ENCODE results near the gene TNIP2.
A peak's percentile ranks its signal among the peaks of the same experiment; 100 is the strongest.

Gene TNIP2

GRCh38 chr4:2796849-2797544 lies 40.9 kb upstream of the TNIP2 start:
- no peaks in the 10 kb centered on the region for H3K9me3 ChIP-seq (ENCODE audit: insufficient read depth, low read length)
- H3K27me3 ChIP-seq (ENCODE audit: insufficient read depth, insufficient read length) = peaks cover 24% of the 10 kb centered on the region
- no peaks in the 10 kb centered on the region for H3K36me3 ChIP-seq (ENCODE audit: insufficient read depth, insufficient read length, low read length)
- H3K9ac ChIP-seq (ENCODE audit: insufficient read length, low read depth) = peak overlapping the region; percentile 17
- TF ChIP-seq YY1 (IDR thresholded peaks at IDR 0.05; ENCODE audit: insufficient read depth, insufficient read length) (no peak), SUZ12 (IDR thresholded peaks at IDR 0.05; ENCODE audit: extremely low read depth, insufficient read depth, insufficient read length) (no peak), ZNF274 (IDR thresholded peaks at IDR 0.05; ENCODE audit: low read depth, low read length) (no peak)
- no peak overlapping the region for H3K4me3 ChIP-seq (ENCODE audit: insufficient read length, low read depth)
- H3K4me1 ChIP-seq (ENCODE audit: insufficient read depth, insufficient read length) = peaks cover 51% of the 10 kb centered on the region
- no peak for DNase-seq (ENCODE audit: low read depth, low spot score)

- H3K36me3 ChIP-seq (ENCODE audit: insufficient read depth, insufficient read length, low read length) = no peaks in the 10 kb centered on the region
- H3K4me3 ChIP-seq (ENCODE audit: insufficient read length, low read depth) = no peak overlapping the region
- H3K27me3 ChIP-seq (ENCODE audit: insufficient read depth, insufficient read length) = peaks cover 24% of the 10 kb centered on the region
- peak overlapping the region; percentile 17 for H3K9ac ChIP-seq (ENCODE audit: insufficient read length, low read depth)
- no peaks in the 10 kb centered on the region for H3K9me3 ChIP-seq (ENCODE audit: insufficient read depth, low read length)
- TF ChIP-seq YY1 (IDR thresholded peaks at IDR 0.05; ENCODE audit: insufficient read depth, insufficient read length) (no peak), ZNF274 (IDR thresholded peaks at IDR 0.05; ENCODE audit: low read depth, low read length) (no peak), SUZ12 (IDR thresholded peaks at IDR 0.05; ENCODE audit: extremely low read depth, insufficient read depth, insufficient read length) (no peak)
- DNase-seq (ENCODE audit: low read depth, low spot score) = no peak
- H3K4me1 ChIP-seq (ENCODE audit: insufficient read depth, insufficient read length) = peaks cover 52% of the 10 kb centered on the region
These were observed 40.0 kb upstream of the TNIP2 start for GRCh38 chr4:2795893-2796848.

GRCh38 chr4:2795300-2795892 lies 39.3 kb upstream of the TNIP2 start:
- H3K9me3 ChIP-seq (ENCODE audit: insufficient read depth, low read length) = no peaks in the 10 kb centered on the region
- peaks cover 44% of the 10 kb centered on the region for H3K4me1 ChIP-seq (ENCODE audit: insufficient read depth, insufficient read length)
- H3K27me3 ChIP-seq (ENCODE audit: insufficient read depth, insufficient read length) = peaks cover 24% of the 10 kb centered on the region
- TF ChIP-seq YY1 (IDR thresholded peaks at IDR 0.05; ENCODE audit: insufficient read depth, insufficient read length) (no peak), SUZ12 (IDR thresholded peaks at IDR 0.05; ENCODE audit: extremely low read depth, insufficient read depth, insufficient read length) (no peak)
- no peak overlapping the region for H3K9ac ChIP-seq (ENCODE audit: insufficient read length, low read depth)
- H3K36me3 ChIP-seq (ENCODE audit: insufficient read depth, insufficient read length, low read length) = no peaks in the 10 kb centered on the region
- H3K4me3 ChIP-seq (ENCODE audit: insufficient read length, low read depth) = no peak overlapping the region
- DNase-seq (ENCODE audit: low read depth, low spot score) = no peak

GRCh38 chr4:2794486-2795299 lies 38.6 kb upstream of the TNIP2 start:
- peaks cover 29% of the 10 kb centered on the region for H3K27me3 ChIP-seq (ENCODE audit: insufficient read depth, insufficient read length)
- H3K4me3 ChIP-seq (ENCODE audit: insufficient read length, low read depth) = no peak overlapping the region
- DNase-seq (ENCODE audit: low read depth, low spot score) = no peak
- H3K36me3 ChIP-seq (ENCODE audit: insufficient read depth, insufficient read length, low read length) = no peaks in the 10 kb centered on the region
- H3K9me3 ChIP-seq (ENCODE audit: insufficient read depth, low read length) = no peaks in the 10 kb centered on the region
- peaks cover 41% of the 10 kb centered on the region for H3K4me1 ChIP-seq (ENCODE audit: insufficient read depth, insufficient read length)
- H3K9ac ChIP-seq (ENCODE audit: insufficient read length, low read depth) = peak overlapping the region; percentile 51
- no peak for TF ChIP-seq ZNF274 (IDR thresholded peaks at IDR 0.05; ENCODE audit: low read depth, low read length)
- TF ChIP-seq YY1 (IDR thresholded peaks at IDR 0.05; ENCODE audit: insufficient read depth, insufficient read length) = no peak
- TF ChIP-seq SUZ12 (IDR thresholded peaks at IDR 0.05; ENCODE audit: extremely low read depth, insufficient read depth, insufficient read length) = no peak

- no peak for DNase-seq (ENCODE audit: low read depth, low spot score)
- Histone ChIP-seq H3K4me3 (ENCODE audit: insufficient read length, low read depth) (peak overlapping the region; percentile 24), H3K36me3 (ENCODE audit: insufficient read depth, insufficient read length, low read length) (no peaks in the 10 kb centered on the region), H3K9me3 (ENCODE audit: insufficient read depth, low read length) (no peaks in the 10 kb centered on the region), H3K9ac (ENCODE audit: insufficient read length, low read depth) (peak overlapping the region; percentile 52), H3K4me1 (ENCODE audit: insufficient read depth, insufficient read length) (peaks cover 39% of the 10 kb centered on the region), H3K27me3 (ENCODE audit: insufficient read depth, insufficient read length) (peaks cover 29% of the 10 kb centered on the region)
- no peak for TF ChIP-seq SUZ12 (IDR thresholded peaks at IDR 0.05; ENCODE audit: extremely low read depth, insufficient read depth, insufficient read length)
- TF ChIP-seq YY1 (IDR thresholded peaks at IDR 0.05; ENCODE audit: insufficient read depth, insufficient read length) = no peak
- TF ChIP-seq ZNF274 (IDR thresholded peaks at IDR 0.05; ENCODE audit: low read depth, low read length) = no peak
These were observed 37.7 kb upstream of the TNIP2 start for GRCh38 chr4:2793586-2794485.

Data from NT2/D1 (cell line).